Lower leg skin (tissue), 3 donors: ENCODE measurements around the gene ABCA13.

Experiments
- CTCF ChIP-seq, 3 donors: fragments of 450-650 bp; IDR thresholded peaks; one replicate each; pipeline ENCODE4 v1.5.1; 2016; ENCODE audit warnings: antibody characterized with exemption in 3 of 3, mild to moderate bottlenecking in 3 of 3, moderate library complexity in 2 of 3
- POLR2A ChIP-seq, 2 donors: fragments of 450-650 bp; IDR thresholded peaks; one replicate each; pipeline ENCODE4 v1.6.1; 2016 to 2017; ENCODE audit warnings: antibody characterized with exemption in 2 of 2, mild to moderate bottlenecking in 1 of 2, moderate library complexity in 1 of 2

- no peak for TF ChIP-seq CTCF (IDR thresholded peaks at IDR 0.05)
- no peak for TF ChIP-seq POLR2A (IDR thresholded peaks at IDR 0.05)
Measured at GRCh38 chr7:48466713-48467112, 295.5 kb downstream of the ABCA13 start.
